Measurements from ENCODE around the gene MYOF.
"Not testable (repeated sequence)": the region's sequence is repeated elsewhere in the genome, so short reads cannot be mapped to it uniquely, and the experiment has no call there.

MYOF gene

GRCh38 chr10:93431361-93431760 is 50.8 kb downstream of the MYOF start:
- no peak for DNase-seq (ENCODE audit: low read depth)

- DNase-seq (ENCODE audit: low read depth): no peak
These were observed 56.3 kb downstream of the MYOF start for GRCh38 chr10:93425861-93426260.

GRCh38 chr10:93422118-93422517 is 60.0 kb downstream of the MYOF start:
- no peak for DNase-seq (ENCODE audit: low read depth)

GRCh38 chr10:93420944-93421825 is 60.9 kb downstream of the MYOF start:
- DNase-seq (ENCODE audit: low read depth): no peak

GRCh38 chr10:93420091-93420490 is 62.0 kb downstream of the MYOF start:
- DNase-seq (ENCODE audit: low read depth): peak; percentile 66

- not testable (repeated sequence) for DNase-seq (ENCODE audit: low read depth)
These were observed 63.1 kb downstream of the MYOF start for GRCh38 chr10:93419016-93419415.

GRCh38 chr10:93417921-93418320 is 64.2 kb downstream of the MYOF start:
- no peak for DNase-seq (ENCODE audit: low read depth)

GRCh38 chr10:93417266-93417665 is 64.9 kb downstream of the MYOF start:
- DNase-seq (ENCODE audit: low read depth): peak; percentile 27

- DNase-seq (ENCODE audit: low read depth): no peak
These were observed 65.3 kb downstream of the MYOF start for GRCh38 chr10:93416824-93417223.

GRCh38 chr10:93415693-93416092 is 66.4 kb downstream of the MYOF start:
- no peak for DNase-seq (ENCODE audit: low read depth)

- DNase-seq (ENCODE audit: low read depth): no peak
These were observed 68.9 kb downstream of the MYOF start for GRCh38 chr10:93413252-93413689.

GRCh38 chr10:93412801-93413200 is 69.3 kb downstream of the MYOF start:
- DNase-seq (ENCODE audit: low read depth): no peak

- DNase-seq (ENCODE audit: low read depth): no peak
These were observed 71.3 kb downstream of the MYOF start for GRCh38 chr10:93410697-93411348.

GRCh38 chr10:93408783-93409182 is 73.4 kb downstream of the MYOF start:
- no peak for DNase-seq (ENCODE audit: low read depth)

GRCh38 chr10:93406364-93407145 is 75.6 kb downstream of the MYOF start:
- no peak for DNase-seq (ENCODE audit: low read depth)

GRCh38 chr10:93404048-93404354 is 78.1 kb downstream of the MYOF start:
- no peak for DNase-seq (ENCODE audit: low read depth)

- DNase-seq (ENCODE audit: low read depth): no peak
These were observed 78.7 kb downstream of the MYOF start for GRCh38 chr10:93403152-93404047.

- DNase-seq (ENCODE audit: low read depth): no peak
These were observed 79.9 kb downstream of the MYOF start for GRCh38 chr10:93402192-93402591.

- DNase-seq (ENCODE audit: low read depth): no peak
These were observed 83.6 kb downstream of the MYOF start for GRCh38 chr10:93398528-93398927.

- peak; percentile 64 for DNase-seq (ENCODE audit: low read depth)
These were observed 85.1 kb downstream of the MYOF start for GRCh38 chr10:93397020-93397419.

- no peak for DNase-seq (ENCODE audit: low read depth)
These were observed 88.9 kb downstream of the MYOF start for GRCh38 chr10:93393211-93393610.

GRCh38 chr10:93392121-93392520 is 90.0 kb downstream of the MYOF start:
- DNase-seq (ENCODE audit: low read depth): no peak
